Measurements from ENCODE around the gene TNS1. TPM values are rescaled to one million over a fixed set of nuclear protein-coding genes. Genes with fewer than 3 reads are reported as not detected.

The TNS1 gene
- total and polyA plus RNA-seq, 9 of the 15 experiments (the other 6 are each of a cell fraction or from before 2014, with no cell fraction given): 0.13 to 2.7 (median 0.77) TPM

- H3K4me2 ChIP-seq (ENCODE audit: insufficient read depth, low read length): no peak overlapping the region
- H3K4me3 ChIP-seq: no peak overlapping the region
- no peaks in the 10 kb centered on the region for H3K4me1 ChIP-seq (replicated peaks in 1 of 2; ENCODE audit: control insufficient read depth in 2 of 2, insufficient read depth in 2 of 2, low read length in 2 of 2)
- no peaks in the 10 kb centered on the region for H3K9me1 ChIP-seq (ENCODE audit: control insufficient read depth, insufficient read depth, low read length)
- no peaks in the 10 kb centered on the region for H3K79me2 ChIP-seq (ENCODE audit: control insufficient read depth, insufficient read depth, low read length)
- DNase-seq (ENCODE audit: extremely low read depth in 1 of 4, low spot score in 3 of 4): no peak
- ChIA-PET POLR2A (no interaction called here), CTCF (ENCODE audit: low intra/inter-chr PET ratio) (no interaction called here)
- H4K20me1 ChIP-seq (replicated peaks; ENCODE audit: control insufficient read depth, insufficient read depth, low read length): no peaks in the 10 kb centered on the region
- H3K27me3 ChIP-seq (ENCODE audit: control insufficient read depth in 2 of 2, insufficient read depth in 2 of 2, low read length in 2 of 2): peaks cover 0 to 39% of the 10 kb centered on the region in 2 experiments; a peak in 3 of 5 replicates
- H3K9me3 ChIP-seq (replicated peaks; ENCODE audit: control insufficient read depth, insufficient read depth, low read depth, low read length): no peaks in the 10 kb centered on the region
- FAIRE-seq: no peak
- TF ChIP-seq IRF2 (CRISPR knock-in tag; IDR thresholded peaks at IDR 0.05) (no peak), ZNF217 (CRISPR knock-in tag; IDR thresholded peaks at IDR 0.05) (no peak), TCF7L2 (IDR thresholded peaks at IDR 0.05; ENCODE audit: low read depth, low read length) (no peak), MITF (IDR thresholded peaks at IDR 0.05) (no peak), DNMT1 (IDR thresholded peaks at IDR 0.05) (no peak), WHSC1 (IDR thresholded peaks at IDR 0.05; ENCODE audit: low read length) (no peak), DACH1 (IDR thresholded peaks at IDR 0.05; ENCODE audit: partially characterized antibody) (no peak), TARDBP (IDR thresholded peaks at IDR 0.05) (no peak), SUPT5H (IDR thresholded peaks at IDR 0.05) (no peak), MTA2 (IDR thresholded peaks at IDR 0.05; ENCODE audit: low read depth) (no peak), STAT6 (CRISPR knock-in tag; IDR thresholded peaks at IDR 0.05) (no peak), ZNF584 (CRISPR knock-in tag; IDR thresholded peaks at IDR 0.05; ENCODE audit: low read depth) (no peak), E2F3 (CRISPR knock-in tag; IDR thresholded peaks at IDR 0.05) (no peak), ELF4 (CRISPR knock-in tag; IDR thresholded peaks at IDR 0.05) (no peak), ZBTB7A (IDR thresholded peaks at IDR 0.05; ENCODE audit: borderline replicate concordance, control insufficient read depth, low read depth, low read length) (no peak), IRF1 (CRISPR knock-in tag; IDR thresholded peaks at IDR 0.05; ENCODE audit: borderline replicate concordance) (no peak), NR3C1 (CRISPR knock-in tag; IDR thresholded peaks at IDR 0.05) (no peak), CREBBP (IDR thresholded peaks at IDR 0.05; ENCODE audit: low read depth, low read length) (no peak)
- WGBS (ENCODE audit: insufficient coverage, low coverage, missing lambda C conversion rate): 0% methylated on average over 7 of the region's 19 CpGs
- no peak overlapping the region for H3K27ac ChIP-seq (ENCODE audit: extremely low read depth, low read depth, low read length)
- no peak overlapping the region for H2AFZ ChIP-seq (ENCODE audit: low read depth, low read length)
- in situ Hi-C loops (cut with MboI) (no loop called here), intact Hi-C loops (cut with micrococcal nuclease) (no loop called here)
- BruUV-seq (replicated peaks): no TSS peak
- H3K36me3 ChIP-seq (ENCODE audit: control insufficient read depth, insufficient read depth, low read length): no peaks in the 10 kb centered on the region
- ATAC-seq: no peak
- H3K9ac ChIP-seq (ENCODE audit: insufficient read depth in 1 of 2, low read depth in 2 of 2, low read length in 2 of 2): no peak overlapping the region
These were observed 107.6 kb downstream of the TNS1 start for GRCh38 chr2:217895070-217895635.

Data from K562 (cell line).